SK-N-MC (cell line): ENCODE data around the gene ZBED1.

ENCODE experiments used
- DNase-seq: peaks from one replicate; pipeline ENCODE4 v3.0.0-alpha.2; 2011; ENCODE audit warnings: low read depth, low spot score
- H3K27ac ChIP-seq: fragments of 200-600 bp; sonication (generic); 2 replicates; pipeline ENCODE4 v1.5.1; 2016; ENCODE audit warnings: mixed run types
- H3K36me3 ChIP-seq: fragments of 200-600 bp; sonication (generic); 2 replicates; pipeline ENCODE4 v1.6.1; 2017; ENCODE audit warnings: antibody characterized with exemption, low read length, mixed read lengths; ENCODE audit not compliant: insufficient read depth
- H3K4me3 ChIP-seq: fragments of 200-600 bp; sonication (generic); 2 replicates; pipeline ENCODE4 v1.5.1; 2016
- H3K9ac ChIP-seq: fragments of 200-600 bp; sonication (generic); 2 replicates; pipeline ENCODE4 v1.8.0; 2017; ENCODE audit warnings: mixed run types, mixed read lengths; ENCODE audit not compliant: insufficient read length
- H3K9me3 ChIP-seq: fragments of 200-600 bp; sonication (generic); 2 replicates; pipeline ENCODE4 v1.6.1; 2017; ENCODE audit warnings: low read depth, mild to moderate bottlenecking, antibody characterized with exemption, low read length, moderate library complexity, mixed read lengths
- EZH2 ChIP-seq: fragments of 200-600 bp; sonication (generic); IDR thresholded peaks from one replicate; pipeline ENCODE4 v1.6.1; 2017; ENCODE audit warnings: antibody characterized with exemption
- FOXP2 ChIP-seq: optimal IDR thresholded peaks from 2 replicates; pipeline ENCODE3; 2011; ENCODE audit warnings: mild to moderate bottlenecking, moderate library complexity; ENCODE audit not compliant: insufficient read depth; ENCODE audit errors: extremely low read length, control extremely low read depth
- POLR2AphosphoS5 ChIP-seq: IDR thresholded peaks from 2 replicates; pipeline ENCODE4 v1.6.1; 2012; ENCODE audit warnings: mild to moderate bottlenecking, low read depth, low read length, borderline replicate concordance

Gene ZBED1

GRCh38 chrX:2449135-2449886 is 51.5 kb downstream of the ZBED1 start:
- Histone ChIP-seq H3K9me3 (no peaks in the 10 kb centered on the region), H3K27ac (no peak overlapping the region), H3K4me3 (no peak overlapping the region), H3K36me3 (no peaks in the 10 kb centered on the region), H3K9ac (no peak overlapping the region)
- DNase-seq, result no peak
- TF ChIP-seq FOXP2 (no peak), EZH2 (no peak), POLR2AphosphoS5 (no peak)

DNA sequence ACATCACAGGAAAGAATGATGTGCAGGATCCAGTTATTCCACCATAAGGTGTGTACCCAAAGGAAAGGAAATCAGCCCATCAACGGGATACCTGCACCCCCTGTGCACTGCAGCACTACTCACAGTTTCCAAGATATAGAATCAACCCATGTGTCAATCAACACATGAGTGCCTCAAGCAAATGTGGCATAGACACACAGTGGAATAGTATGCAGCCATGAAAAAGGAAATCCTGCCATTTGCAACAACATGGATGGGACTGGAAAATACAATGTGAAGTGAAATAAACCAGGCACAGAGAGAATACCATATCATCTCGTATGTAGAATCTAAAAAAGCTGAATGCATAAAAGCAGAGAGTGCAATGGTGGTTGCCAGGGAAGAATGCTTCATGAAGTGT is 53.3 kb downstream of the ZBED1 start:
- Histone ChIP-seq H3K9me3 (no peaks in the 10 kb centered on the region), H3K27ac (no peak overlapping the region), H3K9ac (no peak overlapping the region), H3K4me3 (no peak overlapping the region), H3K36me3 (no peaks in the 10 kb centered on the region)
- no peak for DNase-seq
- no peak for TF ChIP-seq POLR2AphosphoS5
- TF ChIP-seq FOXP2, result no peak
- TF ChIP-seq EZH2, result no peak

GRCh38 chrX:2446815-2447214 is 54.0 kb downstream of the ZBED1 start:
- Histone ChIP-seq H3K27ac (no peak overlapping the region), H3K36me3 (no peaks in the 10 kb centered on the region), H3K9ac (no peak overlapping the region), H3K4me3 (no peak overlapping the region), H3K9me3 (no peaks in the 10 kb centered on the region)
- no peak for DNase-seq
- TF ChIP-seq FOXP2 (no peak), EZH2 (no peak), POLR2AphosphoS5 (no peak)

- no peak overlapping the region for H3K27ac ChIP-seq
- H3K36me3 ChIP-seq, result no peaks in the 10 kb centered on the region; the same call in 1 of the 2 replicates
- no peak overlapping the region for H3K9ac ChIP-seq
- no peaks in the 10 kb centered on the region for H3K9me3 ChIP-seq
- TF ChIP-seq FOXP2 (no peak), POLR2AphosphoS5 (no peak), EZH2 (no peak)
- H3K4me3 ChIP-seq, result no peak overlapping the region
- DNase-seq, result no peak
Measured at GRCh38 chrX:2445662-2446623, 54.8 kb downstream of the ZBED1 start.

DNA sequence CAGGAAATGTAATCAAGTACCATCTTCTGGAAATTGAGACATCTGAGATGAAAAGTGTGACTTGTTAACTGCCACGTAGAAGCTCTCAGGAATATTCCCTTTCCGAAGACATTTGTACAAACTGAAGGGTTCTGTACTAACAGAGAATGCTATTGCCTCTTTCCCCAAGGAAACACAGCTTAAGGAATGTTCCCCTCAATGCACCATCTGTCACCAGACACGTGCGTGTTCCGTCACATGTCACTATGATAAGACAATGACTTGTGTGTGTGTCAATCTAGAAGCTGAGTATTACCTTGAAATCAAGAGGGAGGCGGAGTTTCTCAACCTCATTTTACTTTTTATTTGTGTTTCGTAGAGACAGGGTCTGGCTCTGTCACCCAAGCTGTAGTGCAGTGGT is 58.1 kb downstream of the ZBED1 start:
- no peaks in the 10 kb centered on the region for H3K9me3 ChIP-seq
- H3K9ac ChIP-seq, result no peak overlapping the region
- TF ChIP-seq EZH2, result no peak
- TF ChIP-seq FOXP2, result no peak
- TF ChIP-seq POLR2AphosphoS5, result no peak
- H3K36me3 ChIP-seq, result no peaks in the 10 kb centered on the region; the same call in 1 of the 2 replicates
- no peak overlapping the region for H3K4me3 ChIP-seq
- DNase-seq, result no peak
- H3K27ac ChIP-seq, result no peak overlapping the region

DNA sequence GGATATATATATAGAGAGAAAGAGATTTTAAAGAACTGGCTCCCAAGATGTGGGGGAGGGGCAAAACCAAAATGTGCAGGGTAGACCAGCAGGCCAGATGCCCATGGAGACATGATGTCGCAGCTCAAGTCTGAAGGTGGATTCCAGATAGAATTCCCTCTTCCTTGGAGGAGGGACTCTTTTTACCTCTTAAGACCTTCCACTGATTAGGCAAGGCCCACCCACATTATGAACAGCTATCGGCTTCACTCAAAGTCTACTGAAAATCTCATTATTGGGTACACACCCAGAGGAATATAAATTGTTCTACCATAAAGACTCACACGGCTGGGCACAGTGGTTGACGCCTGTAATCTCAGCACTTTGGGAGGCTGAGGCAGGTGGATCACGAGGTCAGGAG is 59.3 kb downstream of the ZBED1 start:
- no peaks in the 10 kb centered on the region; the same call in 1 of the 2 replicates for H3K36me3 ChIP-seq
- TF ChIP-seq EZH2, result no peak
- no peak for TF ChIP-seq POLR2AphosphoS5
- TF ChIP-seq FOXP2, result no peak
- H3K27ac ChIP-seq, result no peak overlapping the region
- H3K4me3 ChIP-seq, result no peak overlapping the region
- no peak for DNase-seq
- H3K9ac ChIP-seq, result no peak overlapping the region
- no peaks in the 10 kb centered on the region for H3K9me3 ChIP-seq

DNA sequence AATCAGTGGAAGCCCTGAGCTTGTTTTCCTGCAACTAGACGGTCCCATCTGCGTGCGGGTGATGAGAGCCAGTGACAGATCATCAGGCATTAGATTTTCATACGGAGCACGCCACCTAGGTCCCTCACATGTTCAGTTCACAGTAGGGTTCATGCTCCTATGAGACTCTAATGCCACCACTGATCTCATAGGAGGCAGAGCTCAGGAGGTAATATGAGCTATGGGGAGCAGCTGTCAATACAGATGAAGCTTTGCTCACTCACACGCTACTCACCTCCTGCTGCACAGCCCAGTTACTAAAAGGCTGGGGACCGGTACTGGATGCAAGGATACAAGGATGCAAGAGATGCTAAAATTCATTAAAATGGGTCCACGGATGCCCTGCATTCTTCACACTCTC is 61.2 kb downstream of the ZBED1 start:
- H3K36me3 ChIP-seq, result no peaks in the 10 kb centered on the region; the same call in 1 of the 2 replicates
- H3K9me3 ChIP-seq, result no peaks in the 10 kb centered on the region
- no peak for DNase-seq
- no peak overlapping the region for H3K4me3 ChIP-seq
- H3K27ac ChIP-seq, result no peak overlapping the region
- no peak overlapping the region for H3K9ac ChIP-seq
- TF ChIP-seq POLR2AphosphoS5, result no peak
